ENCODE results near the gene SPOCD1. TPM values are rescaled to one million over a fixed set of nuclear protein-coding genes. Genes with fewer than 3 reads are reported as not detected.

The SPOCD1 gene
- total RNA-seq, 3 donors from 2014 or later = 0.15 to 11.1 (median 1.1) TPM

DNA sequence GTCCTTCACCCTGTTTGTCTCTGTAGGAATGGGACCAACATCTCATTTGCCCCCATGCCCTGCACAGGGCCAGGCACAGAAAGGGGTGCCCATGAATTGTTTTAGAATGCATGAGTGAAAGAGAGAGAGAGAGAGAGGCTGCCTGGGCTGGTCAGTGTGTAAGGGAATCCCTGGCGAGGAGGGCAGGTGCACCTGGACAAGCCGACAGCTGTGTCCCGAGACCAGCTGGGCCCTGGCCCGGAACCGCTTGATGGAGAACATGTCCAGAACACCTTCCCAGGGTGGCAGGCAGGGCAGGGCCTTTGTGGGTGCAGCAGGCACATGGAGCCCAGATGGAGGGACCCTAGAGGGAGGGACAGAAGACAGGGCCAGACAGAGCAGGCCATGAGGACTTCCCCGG is 22.7 kb downstream of the SPOCD1 start:
- no peaks in the 10 kb centered on the region for H3K9me3 ChIP-seq
- no peak overlapping the region for H3K4me3 ChIP-seq
- peak in 1 of 2 donors; percentile 19 for DNase-seq (ENCODE audit: low spot score in 2 of 2)
- no peaks in the 10 kb centered on the region for H3K36me3 ChIP-seq
- intact Hi-C loops (cut with DNase I; ENCODE audit: low total_unique reads) = no loop called here
- H3K27ac ChIP-seq = no peak overlapping the region
- TF ChIP-seq POLR2A (IDR thresholded peaks at IDR 0.05) (no peak), POLR2AphosphoS5 (IDR thresholded peaks at IDR 0.05) (no peak)
- TF ChIP-seq, protein P1, sequence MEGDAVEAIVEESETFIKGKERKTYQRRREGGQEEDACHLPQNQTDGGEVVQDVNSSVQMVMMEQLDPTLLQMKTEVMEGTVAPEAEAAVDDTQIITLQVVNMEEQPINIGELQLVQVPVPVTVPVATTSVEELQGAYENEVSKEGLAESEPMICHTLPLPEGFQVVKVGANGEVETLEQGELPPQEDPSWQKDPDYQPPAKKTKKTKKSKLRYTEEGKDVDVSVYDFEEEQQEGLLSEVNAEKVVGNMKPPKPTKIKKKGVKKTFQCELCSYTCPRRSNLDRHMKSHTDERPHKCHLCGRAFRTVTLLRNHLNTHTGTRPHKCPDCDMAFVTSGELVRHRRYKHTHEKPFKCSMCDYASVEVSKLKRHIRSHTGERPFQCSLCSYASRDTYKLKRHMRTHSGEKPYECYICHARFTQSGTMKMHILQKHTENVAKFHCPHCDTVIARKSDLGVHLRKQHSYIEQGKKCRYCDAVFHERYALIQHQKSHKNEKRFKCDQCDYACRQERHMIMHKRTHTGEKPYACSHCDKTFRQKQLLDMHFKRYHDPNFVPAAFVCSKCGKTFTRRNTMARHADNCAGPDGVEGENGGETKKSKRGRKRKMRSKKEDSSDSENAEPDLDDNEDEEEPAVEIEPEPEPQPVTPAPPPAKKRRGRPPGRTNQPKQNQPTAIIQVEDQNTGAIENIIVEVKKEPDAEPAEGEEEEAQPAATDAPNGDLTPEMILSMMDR (IDR thresholded peaks at IDR 0.05) = no peak
- no peaks in the 10 kb centered on the region for H3K27me3 ChIP-seq
- peaks cover 1 to 5% of the 10 kb centered on the region in 2 donors for H3K4me1 ChIP-seq

DNA sequence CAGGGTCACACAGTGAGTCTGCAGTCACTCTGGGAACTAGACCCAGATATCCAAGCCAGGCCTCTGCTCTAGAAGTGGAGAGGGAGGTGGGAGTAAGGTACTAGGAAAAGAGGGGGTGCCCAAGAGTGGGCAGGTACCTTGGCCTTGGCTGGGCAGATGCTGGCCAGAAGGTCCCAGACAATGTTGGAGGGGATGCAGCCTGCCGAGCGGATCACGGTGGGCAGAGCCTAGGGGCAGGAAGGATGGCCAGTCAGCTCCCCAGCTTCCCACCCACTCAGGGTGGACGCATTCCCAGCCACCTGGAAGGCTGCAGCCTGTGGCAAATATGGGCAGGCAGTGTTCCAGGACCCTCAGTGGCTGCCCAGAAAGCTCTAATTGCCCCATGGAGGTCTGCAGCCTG is 23.3 kb downstream of the SPOCD1 start:
- H3K36me3 ChIP-seq = no peaks in the 10 kb centered on the region
- no peak overlapping the region for H3K4me3 ChIP-seq
- TF ChIP-seq, protein P1 (IDR thresholded peaks at IDR 0.05) = no peak
- TF ChIP-seq POLR2A (IDR thresholded peaks at IDR 0.05) = no peak
- TF ChIP-seq POLR2AphosphoS5 (IDR thresholded peaks at IDR 0.05) = no peak
- H3K27me3 ChIP-seq = no peaks in the 10 kb centered on the region
- peak in 1 of 2 donors; percentile 34 for DNase-seq (ENCODE audit: low spot score in 2 of 2)
- no peak overlapping the region for H3K27ac ChIP-seq
- no peaks in the 10 kb centered on the region for H3K9me3 ChIP-seq
- intact Hi-C loops (cut with DNase I; ENCODE audit: low total_unique reads) = no loop called here
- H3K4me1 ChIP-seq = peaks cover 0 to 5% of the 10 kb centered on the region in 2 donors

DNA sequence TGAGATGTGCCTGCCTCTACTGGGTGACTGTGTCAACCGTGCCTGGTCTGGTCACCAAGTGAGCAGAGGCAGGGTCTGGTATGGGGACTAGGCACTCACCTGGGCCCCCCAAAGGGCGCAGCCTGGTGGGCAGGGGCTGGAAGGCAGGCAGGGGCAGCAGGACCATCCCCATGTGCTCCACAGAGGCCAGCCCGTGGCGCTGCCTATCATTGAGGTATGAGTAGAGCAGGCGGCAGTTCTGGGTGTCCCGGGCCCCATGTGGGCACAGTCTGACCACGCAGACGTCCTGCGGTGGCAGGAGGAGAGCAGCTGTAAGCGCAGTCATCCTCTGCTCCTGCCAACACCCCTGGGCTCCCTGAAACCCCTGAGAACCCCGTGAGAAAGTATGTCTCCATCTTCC is 23.7 kb downstream of the SPOCD1 start:
- Histone ChIP-seq H3K4me1 (peaks cover 0 to 5% of the 10 kb centered on the region in 2 donors), H3K36me3 (no peaks in the 10 kb centered on the region), H3K4me3 (no peak overlapping the region), H3K9me3 (no peaks in the 10 kb centered on the region), H3K27me3 (no peaks in the 10 kb centered on the region), H3K27ac (no peak overlapping the region)
- intact Hi-C loops (cut with DNase I; ENCODE audit: low total_unique reads) = no loop called here
- peak in 1 of 2 donors; percentile 19 for DNase-seq (ENCODE audit: low spot score in 2 of 2)
- TF ChIP-seq POLR2AphosphoS5 (IDR thresholded peaks at IDR 0.05) (no peak), POLR2A (IDR thresholded peaks at IDR 0.05) (no peak)
- TF ChIP-seq, protein P1 (IDR thresholded peaks at IDR 0.05) = no peak

DNA sequence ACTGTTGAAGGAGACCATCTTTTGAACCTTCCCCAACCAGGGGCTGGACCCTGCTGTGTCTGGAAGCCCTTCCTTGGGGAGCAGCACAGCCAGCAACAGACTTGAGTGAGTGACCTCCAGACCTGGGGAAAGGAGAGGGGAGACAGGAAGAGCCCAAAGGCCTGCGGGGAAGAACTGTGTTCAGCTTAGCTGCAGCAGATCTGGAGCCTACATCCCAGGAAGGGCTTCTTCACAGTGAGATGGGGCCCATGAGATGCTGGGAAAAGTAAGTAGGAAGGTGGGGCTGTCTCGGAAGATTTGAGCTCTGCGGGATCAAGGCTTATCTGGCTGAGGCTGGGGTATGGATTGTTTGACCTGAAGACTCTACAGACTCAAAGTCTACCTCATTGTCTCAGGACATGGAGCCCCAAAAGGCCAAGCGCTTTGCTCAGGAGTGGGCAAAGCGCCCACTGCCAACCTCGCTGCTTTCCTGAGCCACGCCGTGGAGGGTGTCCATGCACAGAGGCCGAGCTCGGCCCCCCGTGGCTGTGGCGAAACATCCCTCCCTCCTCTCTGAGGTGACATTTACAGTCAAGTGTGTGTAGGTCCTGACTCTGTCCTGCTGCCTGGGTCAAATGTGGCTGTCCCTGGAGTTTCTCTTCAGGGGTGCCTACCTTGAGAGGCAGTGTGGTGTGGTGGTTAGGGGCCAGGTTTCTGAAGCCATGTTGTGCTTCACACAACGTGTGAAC is 24.5 kb downstream of the SPOCD1 start:
- intact Hi-C loops (cut with DNase I; ENCODE audit: low total_unique reads) = no loop called here
- peak in 1 of 2 donors; percentile 40 for DNase-seq (ENCODE audit: low spot score in 2 of 2)
- Histone ChIP-seq H3K27ac (no peak overlapping the region), H3K4me1 (peaks cover 0 to 5% of the 10 kb centered on the region in 2 donors), H3K4me3 (no peak overlapping the region), H3K27me3 (no peaks in the 10 kb centered on the region), H3K36me3 (no peaks in the 10 kb centered on the region), H3K9me3 (no peaks in the 10 kb centered on the region)
- TF ChIP-seq, protein P1 (IDR thresholded peaks at IDR 0.05) = no peak
- TF ChIP-seq POLR2A (IDR thresholded peaks at IDR 0.05) (no peak), POLR2AphosphoS5 (IDR thresholded peaks at IDR 0.05) (no peak)

DNA sequence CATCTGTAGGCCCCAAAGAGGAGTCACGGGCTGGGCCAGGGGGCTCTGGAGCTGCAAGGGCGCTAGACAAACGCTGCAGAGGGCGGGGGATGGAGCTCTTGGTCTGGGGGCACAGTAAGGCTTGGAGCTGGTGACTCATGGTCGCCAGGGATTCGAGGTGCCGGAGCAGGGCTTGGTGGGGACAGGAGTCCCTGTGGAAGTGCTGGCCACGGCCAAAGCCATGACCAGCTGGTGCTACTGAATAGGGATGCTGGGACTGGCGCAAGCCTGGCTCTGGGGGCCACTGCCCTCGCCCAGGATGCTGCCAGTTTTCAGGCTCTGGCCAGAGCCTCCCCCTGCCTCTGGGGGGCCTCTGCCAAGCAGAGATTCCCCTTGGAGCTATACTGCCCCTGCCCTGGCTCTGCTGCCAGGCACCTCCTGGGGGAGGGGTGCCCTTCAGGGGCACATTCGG is 25.2 kb downstream of the SPOCD1 start:
- intact Hi-C loops (cut with DNase I; ENCODE audit: low total_unique reads) = no loop called here
- no peak for DNase-seq (ENCODE audit: low spot score in 2 of 2)
- TF ChIP-seq, protein P1 (IDR thresholded peaks at IDR 0.05) = no peak
- TF ChIP-seq POLR2AphosphoS5 (IDR thresholded peaks at IDR 0.05) (no peak), POLR2A (IDR thresholded peaks at IDR 0.05) (no peak)
- Histone ChIP-seq H3K27me3 (no peaks in the 10 kb centered on the region), H3K36me3 (no peaks in the 10 kb centered on the region), H3K9me3 (no peaks in the 10 kb centered on the region), H3K4me3 (no peak overlapping the region), H3K27ac (no peak overlapping the region), H3K4me1 (peaks cover 0 to 5% of the 10 kb centered on the region in 2 donors)
